Fibroblast of skin of scalp (primary cell): ENCODE data around the gene SPTA1.

Source experiments
- DNase-seq: peaks from one replicate; pipeline ENCODE4 v3.0.0-alpha.2; 2013

Gene SPTA1

GRCh38 chr1:158570480-158570879 lies 116.0 kb downstream of the SPTA1 start, which contains the start of gene OR6P1:
TSS of gene OR6P1 (minus strand) at chr1:158570580. CDS start at chr1:158563604, 6,976 bp downstream.
- no peak for DNase-seq

DNA sequence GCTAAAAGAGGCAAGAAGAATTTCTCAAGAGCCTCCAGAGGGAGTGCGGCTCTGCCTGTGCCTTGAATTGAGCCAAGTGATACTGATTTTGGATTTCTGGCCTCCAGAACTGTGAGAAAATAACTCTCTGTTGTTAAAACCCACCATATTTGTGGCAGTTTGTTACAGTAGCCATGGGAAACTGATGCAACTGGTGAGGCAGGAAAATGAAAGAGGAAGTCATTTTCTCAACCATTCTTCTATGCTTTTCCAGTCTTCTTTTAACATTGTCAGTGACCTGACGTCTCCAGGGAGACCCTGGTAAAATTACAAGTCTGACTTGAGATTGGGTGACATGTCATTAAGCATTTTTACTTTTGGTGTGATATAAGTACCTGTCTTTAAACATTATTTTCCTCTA lies 121.9 kb downstream of the SPTA1 start:
- DNase-seq = no peak

GRCh38 chr1:158563853-158564252 lies 122.7 kb downstream of the SPTA1 start:
- no peak for DNase-seq
